Esophagus mucosa (tissue), 1 donor: ENCODE measurements around the gene PLCH1. TPM values are rescaled to one million over a fixed set of nuclear protein-coding genes. Genes with fewer than 3 reads are reported as not detected.

Experiments
- ATAC-seq: fragments of 200-7000 bp; cut with Tn5 transposase; one replicate; pipeline ENCODE4 v1.9.1; 2020
- total RNA-seq: library from RNA; stranded (reverse); gene quantifications from one replicate; pipeline ENCODE4 v1.2.4, GENCODE V29; 2023
- donor health status: DM: yes; HTN: yes; CAD: no.

The PLCH1 gene
- total RNA-seq, 1 donor from 2014 or later = 0.40 TPM

DNA sequence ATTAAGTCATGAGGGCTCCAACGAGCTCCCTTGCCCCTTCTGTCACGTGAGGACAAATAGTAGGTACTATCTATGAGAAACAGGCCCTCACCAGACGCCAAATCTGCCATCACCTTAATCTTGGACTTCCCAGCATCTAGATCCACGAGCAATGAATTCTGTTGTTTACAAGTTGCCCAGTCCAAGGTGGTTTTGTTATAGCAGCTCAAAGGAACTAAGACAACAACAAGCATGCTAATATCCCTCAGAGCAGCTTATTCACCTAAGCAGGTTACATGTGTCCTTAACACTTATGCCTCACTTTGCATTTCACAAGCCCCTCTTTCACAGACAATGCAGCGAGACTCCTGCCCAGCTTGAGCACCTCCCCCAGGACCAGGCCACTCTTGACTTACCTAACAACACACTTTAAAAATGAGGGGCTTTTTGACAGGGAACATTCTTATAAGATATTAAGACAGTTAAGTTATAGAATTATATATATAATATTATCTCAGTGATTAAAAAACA is 219.5 kb downstream of the PLCH1 start:
- no peak for ATAC-seq

DNA sequence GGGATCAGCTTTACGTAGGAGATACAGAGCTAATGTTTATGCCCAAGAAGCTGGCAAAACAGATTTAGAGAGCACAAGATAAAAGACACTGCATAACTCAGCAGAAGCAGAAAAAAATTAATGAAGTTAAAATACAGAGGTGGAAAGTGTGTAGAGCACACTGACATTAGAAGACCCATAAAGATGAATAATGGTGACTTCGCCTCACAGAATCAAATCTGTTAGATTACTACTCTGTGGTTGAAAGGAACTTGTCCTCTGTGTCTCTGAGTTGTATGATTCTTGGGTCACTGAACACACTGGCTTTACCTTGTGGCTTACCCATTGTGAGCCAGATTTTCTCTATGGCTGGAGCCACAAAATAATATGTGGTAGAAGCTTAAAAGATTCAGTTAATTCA is 224.4 kb downstream of the PLCH1 start:
- ATAC-seq = no peak

DNA sequence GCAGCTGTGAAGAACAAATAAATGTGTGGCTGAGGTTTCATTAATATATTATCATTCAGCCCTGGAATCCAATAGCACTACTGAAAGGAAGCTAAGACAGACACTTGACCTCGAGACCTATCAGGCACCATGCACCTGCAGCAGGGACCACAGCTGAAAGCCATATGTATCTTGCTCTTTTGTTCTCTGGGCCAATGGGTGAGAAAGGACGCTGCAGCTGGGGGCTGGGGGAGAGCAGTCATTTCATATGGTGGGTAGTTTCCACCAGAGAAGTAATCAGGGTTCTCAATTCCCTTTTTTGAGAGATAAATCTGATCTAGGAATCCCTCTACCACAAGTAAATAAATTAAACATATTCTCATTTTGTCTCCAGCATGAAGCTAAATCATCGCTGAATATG is 225.8 kb downstream of the PLCH1 start:
- no peak for ATAC-seq

DNA sequence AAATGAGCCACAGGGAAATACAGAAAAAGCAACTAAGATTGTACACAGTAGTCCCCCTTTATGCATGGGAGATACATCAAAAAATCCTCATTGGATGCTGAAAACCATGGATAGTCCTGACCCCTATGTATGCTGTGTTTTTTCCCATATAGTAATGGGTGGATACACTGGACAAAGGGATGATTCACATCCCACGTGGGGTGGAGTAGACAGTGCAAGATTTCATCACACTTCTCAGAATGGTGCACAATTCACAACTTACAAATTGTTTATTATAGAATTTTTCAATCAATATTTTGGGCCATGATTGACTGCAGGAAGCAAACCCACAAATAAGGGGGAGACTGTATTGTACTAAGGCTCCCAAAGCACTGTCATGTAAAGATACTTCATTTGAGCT is 227.0 kb downstream of the PLCH1 start:
- peak; percentile 81 for ATAC-seq

DNA sequence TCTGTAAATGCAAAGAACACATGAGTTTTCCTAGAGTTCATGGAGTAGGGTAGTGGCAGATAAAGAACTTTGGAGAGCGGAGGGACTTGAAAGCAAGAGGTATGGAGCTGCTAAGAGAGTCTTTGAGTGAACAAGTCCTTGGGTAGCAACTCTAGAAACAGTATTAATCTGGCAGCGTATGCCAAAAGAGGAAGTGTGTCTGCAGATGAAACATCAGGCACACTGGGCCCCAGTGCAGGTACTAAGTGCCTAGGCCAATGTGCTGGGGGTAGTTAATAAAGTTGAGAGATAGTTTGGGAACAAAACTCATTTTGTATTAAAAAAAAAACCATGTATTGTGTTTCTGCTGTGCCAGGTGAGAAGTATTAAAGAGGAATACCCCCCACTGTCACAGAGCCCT is 228.4 kb downstream of the PLCH1 start:
- ATAC-seq = no peak

GRCh38 chr3:155512867-155513261 is 232.0 kb downstream of the PLCH1 start:
- peak; percentile 95 for ATAC-seq

DNA sequence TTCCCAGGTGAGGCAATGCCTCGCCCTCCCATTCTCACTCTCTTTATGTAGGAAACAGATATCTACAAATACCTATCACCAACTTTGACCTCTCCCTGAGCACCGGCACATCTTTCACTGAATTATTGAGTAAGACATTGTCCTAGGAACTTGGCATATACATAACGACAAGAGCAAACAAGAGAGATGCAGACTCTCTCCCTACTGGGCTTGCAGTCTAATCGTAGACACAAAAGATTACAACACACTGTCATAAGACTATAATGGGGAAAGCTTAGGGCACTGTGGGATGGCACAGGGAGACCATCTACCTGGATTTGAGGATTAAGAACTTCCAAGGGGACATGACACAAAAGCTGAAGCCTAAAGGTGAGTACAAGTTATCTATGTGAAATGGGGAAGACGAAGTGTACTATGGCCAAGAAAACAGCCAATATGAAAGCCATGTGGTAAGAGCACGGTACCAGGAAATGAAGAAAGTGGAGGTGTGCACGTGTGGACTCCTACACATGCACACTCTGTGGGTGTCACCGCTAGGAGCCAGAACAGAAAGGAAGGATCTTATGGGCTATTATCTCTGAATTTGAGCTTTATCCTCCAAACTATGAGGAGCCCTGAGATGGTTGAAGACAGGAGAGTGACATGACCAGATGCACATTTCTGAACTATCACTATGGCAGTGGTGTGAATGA is 232.6 kb downstream of the PLCH1 start:
- ATAC-seq = peak; percentile 88

DNA sequence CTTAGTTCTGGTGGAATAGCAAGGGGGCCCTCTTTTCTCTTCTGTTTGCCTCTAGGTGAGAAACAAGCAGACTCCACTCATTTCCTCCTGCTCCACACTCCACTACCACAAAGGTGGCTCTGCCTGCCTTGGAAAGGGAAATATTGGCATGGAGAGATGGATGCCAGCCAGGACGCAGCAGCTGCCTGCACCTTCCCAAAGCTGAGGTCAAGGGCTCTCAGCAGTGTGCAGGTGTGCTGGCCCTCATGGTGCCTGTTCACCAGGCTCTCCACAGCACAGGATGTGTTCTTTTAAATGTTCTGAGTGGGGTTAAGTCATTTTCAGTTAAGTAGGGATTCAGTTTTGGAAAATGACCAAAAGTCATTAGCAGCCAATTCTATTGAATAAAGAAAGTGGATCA is 240.2 kb downstream of the PLCH1 start:
- no peak for ATAC-seq

GRCh38 chr3:155502630-155503029 is 242.2 kb downstream of the PLCH1 start:
- ATAC-seq = no peak

GRCh38 chr3:155500194-155500818 is 244.6 kb downstream of the PLCH1 start:
- ATAC-seq = no peak

DNA sequence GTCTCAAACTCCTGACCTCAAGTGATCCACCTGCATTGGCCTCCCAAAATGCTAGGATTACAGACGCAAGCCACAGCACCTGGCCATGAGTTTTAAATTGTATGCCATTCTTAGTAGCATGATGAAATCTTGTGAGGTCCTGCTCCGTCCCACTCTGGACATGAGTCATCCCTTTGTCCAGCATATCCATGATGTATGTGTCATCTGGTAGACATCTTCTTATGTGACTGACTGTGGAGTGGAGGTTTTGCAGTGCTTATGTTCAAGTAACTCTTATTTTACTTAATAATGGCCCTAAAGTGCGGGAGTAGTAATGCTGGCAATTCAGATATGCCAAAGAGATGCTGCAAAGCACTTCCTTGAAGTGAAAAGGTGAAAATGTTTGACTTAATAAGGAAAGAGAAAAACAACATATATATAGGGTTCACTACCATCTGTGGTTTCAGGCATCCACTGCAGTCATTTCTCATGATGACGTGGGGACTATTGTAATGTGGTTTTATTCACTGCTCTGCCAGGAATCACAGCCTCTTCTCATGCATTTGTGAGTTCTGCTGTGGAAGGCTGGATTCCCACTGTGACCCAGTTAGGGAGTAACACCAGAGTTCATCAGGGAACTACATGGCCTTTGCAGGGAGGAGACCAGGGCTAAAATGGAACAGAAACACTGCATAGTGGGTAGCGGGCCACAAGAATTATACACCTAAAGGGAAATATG is 246.8 kb downstream of the PLCH1 start:
- peak; percentile 47 for ATAC-seq

DNA sequence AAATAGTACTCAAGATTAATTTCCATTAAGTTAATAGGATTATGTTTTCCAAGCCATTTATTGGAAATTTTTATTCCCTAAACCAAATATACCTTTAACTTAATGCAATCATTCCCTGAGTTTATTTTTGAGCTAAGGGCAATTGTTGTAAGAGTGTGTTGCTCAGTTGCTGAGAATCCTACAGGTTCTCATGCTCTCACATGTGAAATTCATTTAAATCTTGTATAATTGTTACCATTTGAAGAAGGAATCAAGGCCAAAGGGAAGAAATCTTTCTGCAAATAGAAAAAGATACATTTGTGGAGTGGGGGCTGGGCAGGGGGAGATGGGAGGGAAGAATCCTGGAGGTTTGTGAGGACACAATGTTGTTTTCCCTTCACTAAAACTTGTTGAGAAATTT is 248.7 kb downstream of the PLCH1 start:
- ATAC-seq = no peak

DNA sequence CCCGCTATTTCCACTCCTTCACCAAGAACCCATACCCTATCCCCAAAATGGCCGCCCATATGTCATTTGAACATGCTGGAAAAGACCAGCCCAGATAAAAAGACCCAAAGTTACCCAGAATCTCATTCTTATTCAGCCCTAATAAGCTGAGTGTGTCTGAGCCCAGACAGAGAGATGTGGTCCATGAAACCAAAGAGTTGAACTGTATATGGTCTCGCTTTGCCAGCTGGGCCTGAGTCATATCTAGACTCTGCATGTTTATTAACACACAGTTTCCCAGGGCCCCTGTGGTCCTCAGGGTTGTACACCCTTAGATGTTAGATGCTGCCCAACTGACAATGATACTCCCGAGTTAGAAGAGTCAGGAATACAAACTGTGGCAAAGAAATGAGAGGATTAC is 249.5 kb downstream of the PLCH1 start:
- ATAC-seq = no peak

DNA sequence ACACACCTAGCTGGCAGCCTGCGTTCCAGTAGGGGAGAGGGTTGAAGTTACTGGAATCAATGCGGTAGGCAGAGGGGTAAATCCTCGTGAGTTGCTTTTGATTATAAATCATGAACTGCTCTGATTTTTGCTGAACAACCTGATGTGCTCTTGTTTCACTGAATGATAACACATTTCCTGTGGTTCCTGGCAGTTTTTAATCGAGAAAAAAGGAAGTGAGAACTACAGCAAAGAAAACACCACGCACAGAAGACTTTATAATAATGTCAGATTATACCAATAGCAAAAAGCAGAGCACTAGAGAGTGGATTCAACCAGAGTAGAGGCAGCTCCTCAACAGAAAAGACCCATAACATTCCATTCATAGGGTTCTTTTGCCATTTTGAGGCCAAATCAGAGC is 250.5 kb downstream of the PLCH1 start:
- no peak for ATAC-seq

DNA sequence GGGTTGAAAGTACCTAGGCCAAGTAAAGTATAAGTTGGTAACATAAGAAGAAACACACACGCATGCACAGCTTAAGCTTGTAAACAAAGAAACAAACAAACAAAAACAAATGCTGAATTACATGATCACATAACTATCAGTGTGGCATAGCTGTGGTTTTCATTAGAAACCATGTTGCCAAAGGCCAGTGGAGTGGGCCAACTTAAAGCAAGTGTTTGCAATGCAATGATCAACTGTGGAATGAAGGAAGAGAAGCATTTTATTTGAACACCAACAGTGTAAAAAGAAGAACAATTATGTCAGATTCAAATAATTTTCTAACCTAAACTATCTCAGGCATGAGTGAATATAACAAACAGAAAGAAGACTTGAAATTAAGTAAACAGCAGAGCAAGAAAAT is 252.0 kb downstream of the PLCH1 start:
- ATAC-seq = no peak

- no peak for ATAC-seq
Measured at GRCh38 chr3:155491696-155492095, 253.2 kb downstream of the PLCH1 start.

- no peak for ATAC-seq
Measured at GRCh38 chr3:155488671-155489070, 256.2 kb downstream of the PLCH1 start.

DNA sequence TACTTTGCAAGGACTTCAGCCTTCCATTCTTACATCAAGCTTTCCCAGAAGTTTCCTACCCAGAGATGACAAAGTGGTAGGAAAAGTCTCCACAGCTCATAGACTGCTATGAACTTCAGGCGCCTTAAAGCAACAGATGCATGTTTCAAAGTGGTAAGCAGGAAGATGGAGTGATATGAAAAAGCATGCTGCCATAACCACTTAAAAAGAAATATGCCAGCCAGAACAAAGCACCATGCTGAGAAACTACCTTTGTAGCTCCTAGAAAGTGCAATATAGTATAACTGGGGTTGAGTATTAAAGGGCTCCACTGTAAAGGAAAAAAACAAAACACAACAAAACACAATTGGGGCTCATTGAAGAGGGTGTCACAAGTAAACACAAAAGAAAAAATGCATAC is 259.0 kb downstream of the PLCH1 start:
- ATAC-seq = no peak

DNA sequence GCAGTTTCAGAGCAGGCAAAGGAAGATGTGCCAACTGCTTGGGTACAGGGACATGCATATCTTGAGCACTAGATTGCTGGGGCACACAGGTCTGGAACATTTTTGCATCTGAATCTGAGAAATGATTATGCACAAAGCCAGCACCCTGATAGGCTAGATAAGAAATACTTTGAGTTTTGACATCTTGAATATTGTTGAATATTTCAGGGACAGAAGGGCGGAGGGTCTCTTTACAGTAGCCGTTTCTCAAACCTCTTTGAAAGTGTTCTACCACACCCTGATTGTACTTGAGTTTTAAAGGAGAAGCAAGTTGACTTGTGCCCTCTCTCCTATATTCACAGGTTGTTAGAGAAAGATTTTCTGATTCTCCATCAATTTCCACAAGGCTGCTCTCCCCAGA is 263.3 kb downstream of the PLCH1 start:
- no peak for ATAC-seq

DNA sequence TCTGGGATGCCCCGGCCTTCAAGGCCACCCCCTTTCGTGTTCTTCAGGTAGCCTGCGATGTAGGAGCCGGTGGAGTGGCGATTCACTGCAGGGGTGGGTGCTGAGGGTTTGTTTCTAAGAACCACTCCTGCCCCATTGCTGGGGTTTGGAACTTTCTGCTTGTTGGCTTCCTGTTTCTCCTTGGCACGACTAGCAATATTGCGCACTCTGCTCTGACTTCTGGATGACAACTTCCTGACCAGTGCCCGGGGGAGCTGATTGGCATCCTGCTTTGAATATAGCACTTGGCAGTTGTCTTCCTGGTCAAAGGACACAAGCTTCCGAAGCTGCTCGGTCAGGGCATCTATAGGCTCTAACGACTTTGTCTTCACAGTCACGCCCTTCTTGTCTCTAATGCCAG is 263.8 kb downstream of the PLCH1 start:
- ATAC-seq = no peak

DNA sequence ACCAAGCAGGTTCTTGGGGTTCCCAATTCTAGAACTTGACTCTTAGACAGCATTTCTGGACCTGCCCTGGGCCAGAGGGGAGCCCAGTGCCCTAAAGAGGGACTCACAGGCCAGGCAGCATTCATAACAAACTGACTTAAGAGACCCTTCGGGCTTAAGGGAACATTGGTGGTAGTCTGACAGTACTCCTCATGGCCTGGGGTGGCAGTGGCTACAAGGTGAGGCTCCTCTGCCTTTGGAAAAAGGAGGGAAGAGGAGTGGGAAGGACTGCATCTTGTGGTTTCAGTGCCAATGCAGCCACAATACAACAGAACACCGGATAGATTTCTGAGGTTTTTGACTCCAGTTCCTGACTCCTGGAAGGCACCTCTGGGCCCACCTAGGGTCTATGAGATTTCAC is 279.2 kb downstream of the PLCH1 start:
- no peak for ATAC-seq

DNA sequence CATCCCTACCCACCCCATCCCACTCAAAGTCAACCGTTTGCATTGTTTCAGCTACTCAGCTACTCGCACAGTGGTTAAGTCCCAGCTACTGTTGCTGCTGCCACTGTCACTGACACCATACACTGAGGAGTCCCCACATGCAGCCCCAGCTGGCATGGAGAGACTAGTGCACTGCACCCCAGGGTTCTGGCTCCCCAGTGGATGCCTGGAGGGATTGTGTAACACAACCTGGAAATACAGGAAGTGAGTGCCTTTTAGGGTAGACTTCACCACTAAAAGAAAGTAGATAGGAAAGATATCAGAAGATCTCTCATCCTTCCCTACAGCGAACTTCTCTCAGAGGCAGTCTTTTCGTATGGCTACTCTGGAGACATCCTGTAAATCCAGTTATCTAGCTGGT is 282.2 kb downstream of the PLCH1 start:
- no peak for ATAC-seq

GRCh38 chr3:155457591-155457990 is 287.3 kb downstream of the PLCH1 start:
- no peak for ATAC-seq

- ATAC-seq = no peak
Measured at GRCh38 chr3:155455765-155456164, 289.1 kb downstream of the PLCH1 start.
